WTC11 (cell line): Measurements from ENCODE around the gene KLHL10.

ENCODE experiments used
- CREB1 ChIP-seq: sonication (generic); formaldehyde crosslinking; IDR thresholded peaks from 2 replicates; pipeline ENCODE4 v1.8.0; 2023; ENCODE audit warnings: mild to moderate bottlenecking, missing genetic modification reagents
- CTCF ChIP-seq: fragments of 200-600 bp; IDR thresholded peaks from 2 replicates; pipeline ENCODE4 v1.8.0; 2022; ENCODE audit warnings: antibody characterized with exemption
- FOXP1 ChIP-seq: sonication (generic); formaldehyde crosslinking; IDR thresholded peaks from 2 replicates; pipeline ENCODE4 v1.8.0; 2022; ENCODE audit warnings: missing genetic modification reagents, mild to moderate bottlenecking, moderate library complexity, borderline replicate concordance
- FOXP4 ChIP-seq: sonication (generic); formaldehyde crosslinking; IDR thresholded peaks from 2 replicates; pipeline ENCODE4 v1.8.0; 2022; ENCODE audit warnings: mild to moderate bottlenecking, missing genetic modification reagents
- IRF1 ChIP-seq: sonication (generic); formaldehyde crosslinking; IDR thresholded peaks from 2 replicates; pipeline ENCODE4 v1.8.0; 2023; ENCODE audit warnings: missing genetic modification reagents
- NFYB ChIP-seq: sonication (generic); formaldehyde crosslinking; conservative IDR thresholded peaks from 2 replicates; pipeline ENCODE4 v1.8.0; 2022; ENCODE audit warnings: low read depth, missing genetic modification reagents
- NR1H2 ChIP-seq: sonication (generic); formaldehyde crosslinking; IDR thresholded peaks from 2 replicates; pipeline ENCODE4 v1.9.0; 2021; ENCODE audit warnings: mild to moderate bottlenecking, moderate library complexity, missing genetic modification reagents
- SP1 ChIP-seq: sonication (generic); formaldehyde crosslinking; conservative IDR thresholded peaks from 2 replicates; pipeline ENCODE4 v1.8.1; 2022; ENCODE audit warnings: missing genetic modification reagents
- USF1 ChIP-seq: sonication (generic); formaldehyde crosslinking; IDR thresholded peaks from 2 replicates; pipeline ENCODE4 v1.8.0; 2022; ENCODE audit warnings: mild to moderate bottlenecking, missing genetic modification reagents
- ZBTB43 ChIP-seq: sonication (generic); formaldehyde crosslinking; IDR thresholded peaks from 2 replicates; pipeline ENCODE4 v1.8.1; 2023; ENCODE audit warnings: mild to moderate bottlenecking, missing genetic modification reagents
- ZNF281 ChIP-seq: sonication (generic); formaldehyde crosslinking; IDR thresholded peaks from 2 replicates; pipeline ENCODE4 v1.8.0; 2023; ENCODE audit warnings: mild to moderate bottlenecking, missing genetic modification reagents

GRCh38 chr17:41794540-41794975 is 43.1 kb upstream of the KLHL10 start:
- TF ChIP-seq ZNF281 (CRISPR knock-in tag) = no peak
- TF ChIP-seq CTCF = no peak
- TF ChIP-seq IRF1 (CRISPR knock-in tag) = no peak
- TF ChIP-seq FOXP1 = no peak
- TF ChIP-seq SP1 = no peak
- no peak for TF ChIP-seq CREB1 (CRISPR knock-in tag)
- no peak for TF ChIP-seq ZBTB43 (CRISPR knock-in tag)
- TF ChIP-seq FOXP4 (CRISPR knock-in tag) = no peak
- no peak for TF ChIP-seq USF1 (CRISPR knock-in tag)
- TF ChIP-seq NR1H2 (CRISPR knock-in tag) = no peak
- TF ChIP-seq NFYB (CRISPR knock-in tag) = no peak
